ENCODE data around the gene TUBA4B.

DNA sequence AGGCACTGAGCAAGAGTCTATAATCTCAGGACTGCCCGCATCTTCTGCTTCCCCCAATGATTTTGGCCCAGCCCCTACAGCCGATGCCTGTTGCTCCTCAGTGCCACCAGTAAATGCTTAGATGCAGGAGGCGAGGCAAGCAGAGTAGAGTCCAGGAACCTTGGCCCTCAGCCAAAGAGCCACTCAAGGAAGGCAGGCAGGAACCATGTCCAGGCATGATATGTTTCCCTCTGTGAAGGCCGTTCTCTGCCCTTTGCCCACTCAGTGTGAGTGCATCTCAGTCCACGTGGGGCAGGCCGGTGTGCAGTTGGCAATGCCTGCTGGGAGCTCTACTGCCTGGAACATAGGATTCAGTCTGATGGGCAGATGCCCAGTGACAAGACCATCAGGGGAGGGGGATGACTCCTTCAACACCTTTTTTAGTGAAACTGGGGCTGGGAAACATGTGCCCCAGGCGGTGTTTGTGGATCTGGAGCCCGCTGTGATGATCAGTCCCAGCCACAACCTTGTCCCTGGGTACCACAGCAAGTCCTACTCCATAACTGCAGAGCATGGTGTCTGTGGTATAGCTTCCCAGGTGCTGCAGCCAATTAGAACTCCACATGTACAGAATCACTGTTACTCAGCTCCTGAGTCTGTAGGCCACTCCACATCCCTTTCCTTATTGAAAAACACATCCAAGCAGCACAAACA is 16.5 kb downstream of the TUBA4B start:
- TF ChIP-seq, protein P1, sequence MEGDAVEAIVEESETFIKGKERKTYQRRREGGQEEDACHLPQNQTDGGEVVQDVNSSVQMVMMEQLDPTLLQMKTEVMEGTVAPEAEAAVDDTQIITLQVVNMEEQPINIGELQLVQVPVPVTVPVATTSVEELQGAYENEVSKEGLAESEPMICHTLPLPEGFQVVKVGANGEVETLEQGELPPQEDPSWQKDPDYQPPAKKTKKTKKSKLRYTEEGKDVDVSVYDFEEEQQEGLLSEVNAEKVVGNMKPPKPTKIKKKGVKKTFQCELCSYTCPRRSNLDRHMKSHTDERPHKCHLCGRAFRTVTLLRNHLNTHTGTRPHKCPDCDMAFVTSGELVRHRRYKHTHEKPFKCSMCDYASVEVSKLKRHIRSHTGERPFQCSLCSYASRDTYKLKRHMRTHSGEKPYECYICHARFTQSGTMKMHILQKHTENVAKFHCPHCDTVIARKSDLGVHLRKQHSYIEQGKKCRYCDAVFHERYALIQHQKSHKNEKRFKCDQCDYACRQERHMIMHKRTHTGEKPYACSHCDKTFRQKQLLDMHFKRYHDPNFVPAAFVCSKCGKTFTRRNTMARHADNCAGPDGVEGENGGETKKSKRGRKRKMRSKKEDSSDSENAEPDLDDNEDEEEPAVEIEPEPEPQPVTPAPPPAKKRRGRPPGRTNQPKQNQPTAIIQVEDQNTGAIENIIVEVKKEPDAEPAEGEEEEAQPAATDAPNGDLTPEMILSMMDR (IDR thresholded peaks at IDR 0.05) = no peak
- TF ChIP-seq POLR2A (IDR thresholded peaks at IDR 0.05) = no peak
